Subcutaneous abdominal adipose tissue (tissue), 5 donors: Measurements from ENCODE around the gene TRHDE.

Experiments
- H3K27ac ChIP-seq: one replicate; pipeline ENCODE4 v1.7.0; 2013; ENCODE audit warnings: low read depth, mild to moderate bottlenecking, inconsistent platforms, low read length, moderate library complexity
- H3K27me3 ChIP-seq, 5 donors: one replicate each; pipeline ENCODE4 v1.7.0; 2013; ENCODE audit warnings: low read length in 5 of 5, inconsistent platforms in 1 of 5; ENCODE audit not compliant: control insufficient read depth in 5 of 5, insufficient read depth in 4 of 5
- H3K36me3 ChIP-seq, 5 donors: one replicate each; pipeline ENCODE4 v1.7.0; 2013; ENCODE audit warnings: low read length in 5 of 5; ENCODE audit not compliant: control insufficient read depth in 5 of 5, insufficient read depth in 5 of 5
- H3K4me1 ChIP-seq, 5 donors: one replicate each; pipeline ENCODE4 v1.7.0; 2013; ENCODE audit warnings: low read length in 5 of 5, mild to moderate bottlenecking in 3 of 5, moderate library complexity in 1 of 5; ENCODE audit not compliant: control insufficient read depth in 5 of 5, insufficient read depth in 5 of 5
- H3K4me3 ChIP-seq, 5 donors: one replicate each; pipeline ENCODE4 v1.7.0; 2013; ENCODE audit warnings: low read length in 5 of 5, low read depth in 1 of 5
- H3K9ac ChIP-seq, 5 donors: one replicate each; pipeline ENCODE4 v1.7.0; 2013; ENCODE audit warnings: low read length in 5 of 5, mild to moderate bottlenecking in 4 of 5, moderate library complexity in 3 of 5
- H3K9me3 ChIP-seq, 5 donors: one replicate each; pipeline ENCODE4 v1.7.0; 2013; ENCODE audit warnings: low read length in 5 of 5; ENCODE audit not compliant: control insufficient read depth in 5 of 5
- donor health status: healthy.
- donor health status: healthy.
- donor health status: healthy.
- donor health status: healthy.
- donor health status: healthy.

Gene TRHDE

GRCh38 chr12:72272091-72272661, at the start of gene TRHDE:
Gene TRHDE (plus strand): TSS chr12:72272370. CDS start chr12:72272644, 274 bp downstream.
- Histone ChIP-seq H3K27me3 (peaks cover 0 to 24% (median 7%) of the 10 kb centered on the region in 5 donors), H3K27ac (peak within 1 kb of the TSS; percentile 93), H3K36me3 (peaks cover 0 to 6% (median 0%) of the 10 kb centered on the region in 5 donors), H3K9ac (peak within 1 kb of the TSS; percentile 56 to 93 (median 81)), H3K4me1 (peaks cover 0 to 52% (median 38%) of the 10 kb centered on the region in 5 donors), H3K4me3 (peak within 1 kb of the TSS; percentile 71 to 99 (median 86)), H3K9me3 (no peaks in the 10 kb centered on the region)

DNA sequence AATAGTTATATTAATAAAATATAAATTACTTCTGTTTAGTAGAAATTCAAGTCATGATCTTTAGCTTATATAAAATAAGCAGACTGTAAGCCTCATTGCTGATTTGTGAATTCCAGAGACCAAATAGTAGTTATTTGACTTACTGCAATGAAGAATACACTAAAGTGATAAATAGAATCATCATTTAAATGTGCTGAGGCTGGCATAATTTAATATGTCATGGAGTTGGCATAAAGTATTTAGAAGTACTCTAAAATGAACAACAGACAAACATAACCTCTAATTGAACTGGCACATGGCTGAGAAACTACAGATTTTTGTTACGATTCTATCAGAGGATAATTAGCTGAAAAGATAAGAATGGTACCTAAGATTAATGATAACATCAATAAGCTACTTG, 45.7 kb upstream of the TRHDE start:
- Histone ChIP-seq H3K27ac (no peak overlapping the region), H3K9ac (no peak overlapping the region), H3K4me1 (no peaks in the 10 kb centered on the region), H3K36me3 (no peaks in the 10 kb centered on the region), H3K27me3 (no peaks in the 10 kb centered on the region), H3K4me3 (no peak overlapping the region), H3K9me3 (no peaks in the 10 kb centered on the region)

DNA sequence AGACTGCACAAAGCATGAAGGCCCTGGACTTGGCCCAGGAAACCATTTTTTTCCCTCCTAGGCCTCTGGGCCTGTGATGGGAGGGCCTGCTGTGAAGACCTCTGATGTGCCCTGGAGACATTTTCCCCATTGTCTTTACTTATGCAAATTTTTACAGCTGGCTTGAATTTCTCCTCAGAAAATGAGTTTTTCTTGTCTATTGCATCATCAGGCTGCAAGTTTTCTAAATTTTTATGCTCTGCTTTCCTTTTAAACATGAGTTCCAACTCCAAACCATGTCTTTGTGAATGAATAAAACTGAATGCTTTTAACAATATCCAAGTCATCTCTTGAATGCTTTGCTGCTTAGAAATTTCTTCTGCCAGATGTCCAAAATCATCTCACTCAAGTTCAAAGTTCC, 43.7 kb upstream of the TRHDE start:
- Histone ChIP-seq H3K27me3 (no peaks in the 10 kb centered on the region), H3K4me3 (no peak overlapping the region), H3K27ac (no peak overlapping the region), H3K9me3 (no peaks in the 10 kb centered on the region), H3K9ac (no peak overlapping the region), H3K4me1 (no peaks in the 10 kb centered on the region), H3K36me3 (no peaks in the 10 kb centered on the region)

DNA sequence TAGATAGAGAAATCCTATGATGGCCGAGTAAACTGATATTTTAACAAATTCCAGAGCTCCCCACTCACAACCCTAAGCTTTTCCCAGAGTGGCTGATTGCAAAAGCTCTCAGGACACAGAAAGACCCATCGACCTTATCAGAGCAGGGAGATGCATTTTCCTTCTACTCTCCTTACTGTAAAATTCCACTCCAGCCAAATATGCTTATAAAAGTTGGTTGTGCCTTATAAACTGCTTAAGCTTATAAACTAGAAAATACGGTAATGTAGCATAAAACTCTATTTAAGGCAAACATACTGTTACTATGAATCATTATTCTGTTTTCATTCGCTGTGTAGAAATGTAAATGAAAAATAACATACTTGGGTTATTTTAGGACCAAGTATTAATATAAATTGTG, 41.6 kb upstream of the TRHDE start:
- no peak overlapping the region for H3K4me3 ChIP-seq
- H3K27ac ChIP-seq, result no peak overlapping the region
- no peaks in the 10 kb centered on the region for H3K4me1 ChIP-seq
- H3K27me3 ChIP-seq, result no peaks in the 10 kb centered on the region
- H3K9ac ChIP-seq, result no peak overlapping the region
- H3K9me3 ChIP-seq, result no peaks in the 10 kb centered on the region
- H3K36me3 ChIP-seq, result no peaks in the 10 kb centered on the region

DNA sequence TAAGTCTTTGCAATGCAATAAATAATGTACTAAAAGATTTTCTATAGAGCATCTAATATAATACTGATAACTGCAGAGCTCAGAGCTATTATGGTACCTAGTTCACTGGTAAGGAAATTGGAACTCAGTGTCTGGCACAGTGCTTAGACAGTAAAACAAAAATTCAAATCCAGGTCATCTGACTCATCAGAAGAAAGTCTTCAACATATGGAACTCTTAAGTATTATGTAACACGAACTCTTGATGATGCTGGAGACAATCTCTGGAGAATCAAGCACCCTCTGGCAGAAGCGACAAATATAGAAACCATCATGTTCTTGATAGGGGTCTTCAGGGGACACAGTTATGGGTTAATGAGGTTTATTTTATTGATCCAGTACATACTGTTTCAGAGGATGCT, 37.3 kb upstream of the TRHDE start:
- Histone ChIP-seq H3K4me1 (no peaks in the 10 kb centered on the region), H3K27ac (no peak overlapping the region), H3K4me3 (no peak overlapping the region), H3K9ac (no peak overlapping the region), H3K27me3 (no peaks in the 10 kb centered on the region), H3K36me3 (no peaks in the 10 kb centered on the region), H3K9me3 (no peaks in the 10 kb centered on the region)

DNA sequence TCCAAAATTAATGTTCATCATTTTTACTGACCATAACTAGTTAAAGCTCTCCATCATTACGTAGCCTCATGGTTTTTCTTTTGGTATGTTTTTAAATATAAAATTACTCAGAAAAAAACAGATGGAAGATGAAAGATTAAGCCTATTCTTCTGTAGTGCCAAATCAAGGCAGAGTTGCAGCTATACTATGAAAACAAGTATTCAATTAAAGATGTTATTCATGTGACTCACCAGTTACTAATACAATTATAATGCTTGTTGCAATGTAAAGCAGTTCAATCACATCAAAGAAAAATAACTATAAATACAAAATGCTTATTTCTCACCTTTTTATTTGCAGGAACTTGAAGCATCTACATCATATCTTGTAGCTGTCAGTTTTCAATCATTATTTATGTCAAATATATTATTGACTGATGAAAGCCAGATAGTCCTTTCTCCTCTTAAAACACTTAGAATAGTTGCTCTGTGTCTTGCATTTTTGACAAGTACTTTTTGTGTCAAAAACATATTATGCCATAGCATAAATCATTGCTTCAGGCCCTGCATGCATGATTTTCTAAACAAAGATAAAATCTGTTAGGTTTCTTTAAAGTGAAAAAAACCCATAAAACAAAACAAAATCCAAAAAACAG, 36.0 kb upstream of the TRHDE start:
- Histone ChIP-seq H3K27ac (no peak overlapping the region), H3K36me3 (no peaks in the 10 kb centered on the region), H3K27me3 (no peaks in the 10 kb centered on the region), H3K4me3 (no peak overlapping the region), H3K4me1 (no peaks in the 10 kb centered on the region), H3K9me3 (no peaks in the 10 kb centered on the region), H3K9ac (no peak overlapping the region)

DNA sequence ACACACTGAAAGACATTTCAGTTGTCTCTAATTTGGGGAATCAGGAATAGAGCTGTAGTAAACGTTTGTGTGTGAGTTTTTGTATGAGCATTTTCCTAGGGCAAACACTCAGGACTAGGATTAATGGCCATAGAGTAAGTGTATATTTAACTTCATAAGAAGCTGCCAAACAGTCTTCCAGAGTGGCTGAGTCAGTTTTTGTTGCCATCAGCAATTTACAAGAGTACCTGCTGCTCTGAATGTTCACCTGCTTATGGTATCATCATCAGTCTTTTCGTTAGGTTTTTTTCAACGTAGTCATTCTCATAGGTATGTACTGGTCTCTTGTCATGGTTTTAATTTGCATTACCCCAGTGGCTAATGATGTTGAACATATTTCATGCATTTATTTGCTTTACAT, 30.6 kb upstream of the TRHDE start:
- H3K36me3 ChIP-seq, result peaks cover 0 to 21% (median 0%) of the 10 kb centered on the region in 5 donors
- H3K27me3 ChIP-seq, result no peaks in the 10 kb centered on the region

GRCh38 chr12:72242946-72243345, 29.2 kb upstream of the TRHDE start:
- Histone ChIP-seq H3K27me3 (no peaks in the 10 kb centered on the region), H3K4me1 (peaks cover 0 to 4% (median 0%) of the 10 kb centered on the region in 5 donors), H3K9me3 (no peaks in the 10 kb centered on the region)

More for the DNA sequence above, 30.6 kb upstream of the TRHDE start:
- Histone ChIP-seq H3K27ac (no peak overlapping the region), H3K4me1 (no peaks in the 10 kb centered on the region), H3K9me3 (no peaks in the 10 kb centered on the region), H3K4me3 (no peak overlapping the region), H3K9ac (no peak overlapping the region)

DNA sequence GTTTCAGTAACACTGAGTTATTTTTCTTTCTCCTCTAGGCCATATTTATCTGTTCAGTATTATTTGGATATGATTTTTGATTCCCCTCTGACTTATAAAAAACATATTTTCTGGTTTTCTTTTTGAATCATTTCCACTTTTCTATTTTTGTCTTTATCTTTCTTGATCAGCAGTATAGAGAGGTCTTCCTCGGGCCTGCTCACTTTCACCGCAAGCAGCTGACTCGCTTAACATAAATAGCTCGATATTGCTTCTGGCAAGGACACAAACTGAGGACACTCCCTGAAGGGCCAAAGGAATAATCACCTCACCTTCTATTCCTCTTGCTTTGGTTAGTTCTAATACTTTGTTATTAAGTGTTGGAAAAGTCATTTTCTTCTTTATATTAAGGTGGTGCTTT, 25.8 kb upstream of the TRHDE start:
- Histone ChIP-seq H3K4me1 (peaks cover 0 to 4% (median 0%) of the 10 kb centered on the region in 5 donors), H3K4me3 (no peak overlapping the region), H3K9ac (peak overlapping the region in 1 of 5 donors; percentile 32), H3K27me3 (no peaks in the 10 kb centered on the region), H3K36me3 (peaks cover 0 to 44% (median 3%) of the 10 kb centered on the region in 5 donors), H3K9me3 (no peaks in the 10 kb centered on the region), H3K27ac (no peak overlapping the region)

More at GRCh38 chr12:72242946-72243345, 29.2 kb upstream of the TRHDE start:
- no peak overlapping the region for H3K9ac ChIP-seq
- H3K27ac ChIP-seq, result no peak overlapping the region
- H3K36me3 ChIP-seq, result peaks cover 0 to 26% (median 0%) of the 10 kb centered on the region in 5 donors
- H3K4me3 ChIP-seq, result no peak overlapping the region

DNA sequence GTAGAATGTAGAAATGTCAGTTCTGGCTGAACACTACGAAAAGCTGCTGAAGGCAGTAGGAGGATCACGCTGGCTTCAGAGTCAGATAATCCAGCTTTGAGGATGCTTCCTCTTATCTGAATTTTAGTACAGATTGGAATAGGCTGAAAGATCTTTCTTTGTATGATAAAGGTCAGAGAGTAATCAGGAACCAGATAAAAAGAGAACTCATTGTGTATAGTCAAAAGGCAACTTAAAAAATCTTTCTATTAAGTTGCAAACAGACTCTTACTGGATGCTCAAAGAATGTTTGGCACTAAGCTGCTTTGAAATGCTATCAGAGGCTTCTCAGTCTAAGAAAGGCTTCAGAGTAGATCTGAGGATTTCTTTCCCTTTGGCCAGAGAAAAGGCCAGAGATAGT, 21.8 kb upstream of the TRHDE start:
- no peak overlapping the region for H3K27ac ChIP-seq
- H3K27me3 ChIP-seq, result no peaks in the 10 kb centered on the region
- peaks cover 0 to 4% (median 0%) of the 10 kb centered on the region in 5 donors for H3K4me1 ChIP-seq
- no peak overlapping the region for H3K9ac ChIP-seq
- no peak overlapping the region for H3K4me3 ChIP-seq
- H3K9me3 ChIP-seq, result no peaks in the 10 kb centered on the region
- H3K36me3 ChIP-seq, result peaks cover 0 to 58% (median 7%) of the 10 kb centered on the region in 5 donors
